ENCODE measurements around the gene TBX21.

TBX21 gene

DNA sequence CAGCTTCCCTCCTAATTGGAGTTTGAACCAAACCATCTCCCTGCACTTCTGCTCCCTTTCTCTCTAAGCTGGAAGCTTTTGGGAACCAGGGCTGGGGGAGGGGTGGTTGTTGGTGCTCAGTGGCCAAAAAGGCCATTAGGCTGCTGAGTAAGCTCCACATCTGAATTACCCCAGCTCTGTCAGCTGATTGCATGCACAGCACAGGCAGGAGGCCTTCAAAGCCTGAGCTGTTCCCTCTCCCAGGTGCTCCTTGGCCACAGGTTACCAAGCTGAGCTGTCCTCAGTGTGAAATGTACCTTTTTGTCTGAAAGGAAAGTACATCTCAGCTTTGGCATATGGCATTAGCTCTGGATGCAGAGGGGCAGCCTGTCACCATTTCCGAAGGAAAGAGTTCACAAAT, 45.3 kb upstream of the TBX21 start:
- TF ChIP-seq, protein P1, sequence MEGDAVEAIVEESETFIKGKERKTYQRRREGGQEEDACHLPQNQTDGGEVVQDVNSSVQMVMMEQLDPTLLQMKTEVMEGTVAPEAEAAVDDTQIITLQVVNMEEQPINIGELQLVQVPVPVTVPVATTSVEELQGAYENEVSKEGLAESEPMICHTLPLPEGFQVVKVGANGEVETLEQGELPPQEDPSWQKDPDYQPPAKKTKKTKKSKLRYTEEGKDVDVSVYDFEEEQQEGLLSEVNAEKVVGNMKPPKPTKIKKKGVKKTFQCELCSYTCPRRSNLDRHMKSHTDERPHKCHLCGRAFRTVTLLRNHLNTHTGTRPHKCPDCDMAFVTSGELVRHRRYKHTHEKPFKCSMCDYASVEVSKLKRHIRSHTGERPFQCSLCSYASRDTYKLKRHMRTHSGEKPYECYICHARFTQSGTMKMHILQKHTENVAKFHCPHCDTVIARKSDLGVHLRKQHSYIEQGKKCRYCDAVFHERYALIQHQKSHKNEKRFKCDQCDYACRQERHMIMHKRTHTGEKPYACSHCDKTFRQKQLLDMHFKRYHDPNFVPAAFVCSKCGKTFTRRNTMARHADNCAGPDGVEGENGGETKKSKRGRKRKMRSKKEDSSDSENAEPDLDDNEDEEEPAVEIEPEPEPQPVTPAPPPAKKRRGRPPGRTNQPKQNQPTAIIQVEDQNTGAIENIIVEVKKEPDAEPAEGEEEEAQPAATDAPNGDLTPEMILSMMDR (IDR thresholded peaks at IDR 0.05) = no peak

DNA sequence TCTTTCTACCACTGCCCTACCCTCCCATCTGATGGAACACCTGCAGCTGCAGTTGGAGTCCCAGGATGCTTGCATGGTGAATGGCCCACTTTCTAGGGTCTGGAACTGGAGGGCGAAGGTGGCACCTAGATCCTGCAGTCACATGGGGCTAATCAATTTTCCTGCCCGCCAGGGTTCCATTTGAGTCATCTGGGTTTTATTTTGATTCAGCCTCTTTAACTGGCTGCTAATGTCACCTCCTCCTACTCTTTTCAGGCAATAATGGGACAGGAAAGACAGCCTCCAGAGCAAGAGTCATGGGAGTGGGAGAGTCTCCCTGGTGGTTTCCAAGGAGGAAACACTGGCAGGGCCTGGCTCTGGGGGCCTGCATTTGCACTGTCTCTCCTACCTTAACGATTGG, 42.9 kb upstream of the TBX21 start:
- TF ChIP-seq, protein P1 (IDR thresholded peaks at IDR 0.05) = no peak

DNA sequence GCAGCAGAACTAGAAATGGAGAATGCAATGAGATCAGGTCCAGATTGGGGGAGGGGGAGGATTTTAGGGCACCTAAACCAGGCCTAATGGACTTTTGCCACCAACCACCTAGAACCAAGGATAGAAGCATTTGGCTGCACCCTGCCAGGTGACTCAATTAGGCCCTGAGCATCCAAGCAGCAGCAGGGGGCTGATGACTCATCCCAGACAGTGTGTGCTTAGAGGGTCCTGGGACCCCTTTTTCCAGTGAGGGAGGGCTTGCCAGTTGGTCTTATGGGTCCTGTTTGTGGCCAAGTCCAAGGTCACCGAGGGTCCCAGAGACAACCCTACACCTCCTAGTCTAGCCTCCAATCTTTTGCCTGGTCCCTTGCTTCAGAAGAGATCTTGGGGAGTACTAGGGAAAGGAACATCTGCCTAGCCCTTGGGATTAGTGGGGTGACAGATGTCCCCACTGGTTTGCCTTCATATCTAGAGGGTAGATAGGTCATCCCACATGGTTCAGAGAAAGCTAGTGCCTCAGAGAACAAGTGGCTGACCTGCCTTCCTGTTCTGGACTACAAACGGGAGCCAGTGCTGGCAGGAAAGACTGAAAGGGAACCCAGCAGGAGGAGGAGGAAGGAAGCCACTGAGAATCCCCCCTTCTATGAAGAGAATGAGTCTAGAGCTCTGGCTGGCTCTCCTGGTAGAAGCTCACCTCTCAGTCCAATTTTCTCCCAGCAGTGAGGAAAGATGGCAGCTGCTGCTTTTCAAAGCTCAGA, 40.7 kb upstream of the TBX21 start:
- TF ChIP-seq, protein P1 (IDR thresholded peaks at IDR 0.05) = no peak

DNA sequence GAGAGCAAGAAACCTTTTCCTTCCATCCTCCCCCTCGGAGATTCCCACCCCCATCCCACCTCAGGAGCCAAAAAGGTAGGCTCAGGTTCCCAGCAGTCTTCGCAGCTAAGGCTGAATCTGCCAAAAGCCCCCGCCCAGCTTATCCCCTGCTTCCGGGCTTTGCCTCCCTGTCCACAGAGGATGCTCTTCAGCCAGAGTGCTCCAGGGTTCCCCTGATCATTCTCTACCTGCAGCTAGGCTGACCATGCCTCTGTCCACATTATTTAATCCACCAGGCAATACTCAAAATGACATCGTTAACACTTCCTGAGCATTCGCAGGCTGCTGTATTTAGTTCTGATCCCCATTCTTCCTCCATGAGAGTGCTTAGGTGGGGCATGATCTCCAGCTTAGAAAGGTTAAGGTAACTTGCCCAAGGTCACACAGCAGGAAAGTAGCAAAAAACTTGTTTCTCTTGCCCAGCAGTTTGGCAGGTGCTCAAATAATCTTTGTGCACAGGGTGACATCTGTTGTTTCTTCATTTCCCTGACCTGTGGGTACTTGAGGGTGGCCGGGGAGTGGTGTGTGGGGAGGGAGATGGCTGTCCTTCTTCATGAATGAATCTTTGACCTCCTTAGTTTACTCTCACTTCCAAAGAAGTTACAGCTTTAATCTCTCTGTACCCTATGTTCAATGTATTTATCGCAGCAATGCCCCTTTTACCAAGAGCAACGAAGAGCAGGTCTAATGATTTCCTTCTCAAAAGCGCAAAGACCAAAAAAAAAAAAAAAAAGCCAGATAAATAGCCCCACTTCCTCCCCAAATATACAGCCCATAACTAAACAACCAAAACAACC, 39.9 kb upstream of the TBX21 start:
- TF ChIP-seq, protein P1 (IDR thresholded peaks at IDR 0.05) = no peak

DNA sequence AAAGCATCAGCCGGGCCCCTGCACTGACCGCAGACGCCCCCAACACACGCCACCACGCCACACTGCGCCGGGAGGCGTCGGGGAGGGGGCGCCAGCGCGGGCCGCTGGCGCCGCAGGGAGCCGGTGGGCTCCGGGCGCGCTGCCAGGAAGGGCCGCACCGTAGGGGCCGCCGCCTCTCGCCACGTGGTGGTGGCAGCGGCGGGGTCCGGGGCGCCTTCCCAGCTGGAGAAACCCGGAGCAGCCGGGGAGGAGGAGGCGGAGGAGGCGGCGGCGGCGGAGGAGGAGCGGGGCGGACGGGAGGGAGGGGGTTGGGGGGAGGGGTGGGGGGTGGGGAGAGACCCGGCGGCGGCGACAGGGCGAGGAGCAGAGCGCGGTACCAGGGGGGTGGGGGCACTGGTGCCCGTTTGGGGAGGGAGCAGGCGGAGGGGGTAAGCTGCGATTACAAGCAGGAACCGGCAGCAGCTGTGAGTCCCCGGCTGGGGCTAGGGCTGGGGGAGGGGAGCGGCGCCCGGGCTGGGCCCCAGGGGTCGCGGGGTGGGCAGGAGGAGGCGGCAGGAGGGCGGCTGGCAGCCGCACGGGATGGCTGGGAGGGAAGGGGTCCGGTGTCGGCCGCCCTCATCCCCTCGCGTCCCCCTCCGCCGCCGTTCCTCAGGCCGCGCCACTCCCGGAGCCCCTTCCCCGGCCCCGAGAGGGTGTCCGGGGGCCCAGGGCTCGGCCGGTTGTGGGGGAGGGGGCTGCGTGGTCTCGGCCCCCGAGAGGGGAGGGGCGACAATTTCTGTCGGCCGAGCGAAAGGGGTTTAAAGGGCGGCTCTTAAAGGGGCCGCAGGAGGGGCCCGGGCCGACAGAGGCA, 39.1 kb upstream of the TBX21 start, which contains the start of gene TBKBP1:
TBKBP1 (plus strand) TSS at position 431 of the 850 bp plus-strand sequence. CDS start 1,952 bp downstream, outside the sequence.
- TF ChIP-seq, protein P1 (IDR thresholded peaks at IDR 0.05) = no peak

DNA sequence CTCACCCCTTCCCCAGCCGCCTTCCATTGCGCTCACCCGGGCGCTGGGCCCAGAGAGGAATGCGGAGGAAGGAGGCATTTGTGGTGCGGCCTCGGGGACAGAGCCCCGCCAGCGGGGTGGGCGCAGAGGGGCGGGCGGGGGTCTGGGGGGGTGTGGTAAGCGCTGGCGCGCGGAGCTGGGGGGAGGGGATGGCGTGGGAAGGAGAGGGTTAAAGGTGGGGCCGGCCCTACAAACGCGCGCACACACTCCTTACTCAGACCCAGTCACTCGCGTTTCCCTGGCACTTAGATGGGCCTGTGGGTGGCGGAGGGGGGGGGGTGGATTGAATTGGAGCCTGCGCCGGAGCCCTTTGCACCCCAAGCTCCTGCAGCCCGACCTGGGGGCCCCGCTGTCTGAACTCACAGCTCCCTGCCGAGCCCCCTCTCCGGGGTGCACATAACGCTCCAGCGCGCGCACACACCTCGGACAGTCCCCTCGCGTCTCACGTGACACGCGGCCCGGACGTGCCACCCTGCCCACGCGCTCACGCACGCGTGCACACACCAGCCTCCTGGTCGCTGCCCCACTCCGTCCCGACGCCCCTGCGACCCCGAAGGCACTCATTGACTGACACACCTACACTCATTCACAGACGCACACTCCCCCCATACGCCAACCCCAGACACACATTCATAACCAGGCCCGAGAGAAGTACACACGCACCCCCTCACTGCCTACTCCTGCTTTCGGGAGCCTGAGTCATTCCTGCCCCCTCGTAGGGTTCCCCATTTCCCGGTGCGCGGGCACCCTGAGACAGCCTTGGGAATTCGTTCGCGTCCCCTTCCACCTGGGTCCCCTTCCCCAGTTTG, 38.2 kb upstream of the TBX21 start:
- TF ChIP-seq, protein P1 (IDR thresholded peaks at IDR 0.05) = no peak
